GM18520 (cell line): ENCODE measurements around the gene TRPC4AP.
"Not testable (repeated sequence)": the region's sequence is repeated elsewhere in the genome, so short reads cannot be mapped to it uniquely, and the experiment has no call there.

Source experiments
- ATAC-seq: cut with Tn5 transposase; IDR thresholded peaks from one replicate; pipeline ENCODE4 v1.9.1; 2021; ENCODE audit not compliant: unreplicated experiment

The TRPC4AP gene

DNA sequence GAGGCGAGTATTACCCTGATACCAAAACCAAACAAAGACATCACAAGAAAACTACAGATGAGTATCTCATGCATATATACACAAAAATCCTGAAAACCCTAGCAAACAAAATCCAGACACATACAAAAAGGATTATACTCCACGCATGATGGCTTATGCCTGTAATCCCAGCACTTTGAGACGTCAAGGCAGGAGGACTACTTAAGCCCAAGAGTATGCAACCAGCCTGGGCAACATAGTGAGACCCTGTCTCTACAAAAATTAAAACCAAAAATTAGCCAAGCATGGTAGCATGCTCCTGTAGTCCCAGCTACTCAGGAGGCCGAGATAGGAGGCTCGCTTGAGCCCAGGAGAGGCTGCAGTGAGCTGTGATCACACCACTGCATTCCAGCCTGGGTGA is 32.4 kb downstream of the TRPC4AP start:
- ATAC-seq: no peak

DNA sequence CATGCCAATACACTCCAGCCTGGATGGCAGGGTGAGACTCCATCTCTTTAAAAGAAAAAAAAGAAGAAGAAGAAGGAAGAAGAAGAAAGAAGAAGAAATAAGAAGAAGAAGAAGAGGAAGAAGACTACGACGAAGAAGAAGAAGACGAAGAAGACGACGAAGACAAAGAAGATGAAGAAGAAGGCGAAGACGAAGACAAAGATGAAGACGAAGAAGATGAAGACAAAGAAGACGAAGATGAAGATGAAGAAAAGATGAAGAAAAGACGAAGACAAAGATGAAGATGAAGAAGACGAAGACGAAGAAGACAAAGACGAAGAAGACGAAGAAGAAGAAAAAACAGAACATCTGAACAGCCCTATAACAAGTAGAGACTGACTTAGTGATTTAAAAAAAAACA is 33.0 kb downstream of the TRPC4AP start:
- ATAC-seq: no peak

GRCh38 chr20:35059110-35059509 is 33.5 kb downstream of the TRPC4AP start:
- no peak for ATAC-seq

DNA sequence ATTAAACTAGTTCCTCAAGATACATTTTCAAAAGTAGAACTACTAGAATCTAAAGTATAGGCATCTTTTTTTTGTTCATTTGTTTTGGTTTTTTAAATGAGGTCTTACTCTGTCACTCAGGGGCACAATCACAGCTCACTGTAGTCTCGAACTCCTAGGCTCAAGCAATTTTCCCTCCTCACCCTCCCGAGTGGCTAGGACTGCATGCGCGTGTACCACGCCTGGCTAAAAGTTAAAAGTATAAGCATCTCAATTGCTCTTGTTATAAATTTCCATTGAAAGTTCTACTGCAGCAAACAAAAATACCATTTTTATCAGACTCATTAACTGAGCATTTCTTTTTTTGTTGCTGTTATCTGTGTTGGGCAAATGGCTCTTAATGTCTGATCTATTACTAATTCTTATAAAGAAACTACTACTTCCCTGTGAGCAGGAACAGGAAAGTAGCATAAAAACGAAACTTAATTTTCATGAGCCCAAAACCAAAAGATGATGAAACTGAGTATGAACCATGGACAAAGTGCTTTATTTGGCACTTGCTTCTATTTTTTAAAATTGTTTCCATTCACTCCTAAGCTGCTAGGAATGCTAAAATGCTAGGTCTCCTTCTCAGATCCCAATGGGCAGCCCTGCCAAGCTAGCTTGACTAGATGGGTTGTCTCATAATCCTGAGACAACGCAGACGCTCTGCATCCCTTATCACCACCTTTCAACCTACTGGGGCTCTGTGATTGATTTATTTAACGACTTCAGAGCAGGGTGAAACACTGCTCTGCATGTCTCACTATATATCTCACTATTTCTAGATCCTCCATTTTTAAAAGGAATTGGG is 36.9 kb downstream of the TRPC4AP start:
- no peak for ATAC-seq

DNA sequence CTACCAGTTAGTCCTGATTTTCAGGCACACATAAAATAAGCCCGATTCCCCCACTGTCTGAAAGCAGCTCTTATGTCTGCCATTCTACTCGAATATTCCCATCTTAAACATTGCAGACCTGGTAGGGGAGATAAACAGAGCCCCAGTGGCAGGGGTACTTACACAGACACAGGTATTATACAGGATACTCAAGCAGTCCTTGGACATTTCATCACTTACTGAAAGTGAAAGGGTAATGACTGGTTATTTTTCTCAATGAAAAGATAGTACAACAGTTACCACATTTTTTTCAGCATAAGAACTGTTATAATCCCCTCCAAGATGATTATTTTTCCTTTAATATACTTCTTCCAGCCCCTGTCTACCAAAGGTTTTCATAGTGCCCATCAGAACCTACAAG is 37.8 kb downstream of the TRPC4AP start:
- no peak for ATAC-seq

- not testable (repeated sequence) for ATAC-seq
Measured at GRCh38 chr20:35052616-35053015, 40.0 kb downstream of the TRPC4AP start.

GRCh38 chr20:35049776-35050352 is 42.7 kb downstream of the TRPC4AP start:
- ATAC-seq: no peak

- no peak for ATAC-seq
Measured at GRCh38 chr20:35048739-35049138, 43.9 kb downstream of the TRPC4AP start.

DNA sequence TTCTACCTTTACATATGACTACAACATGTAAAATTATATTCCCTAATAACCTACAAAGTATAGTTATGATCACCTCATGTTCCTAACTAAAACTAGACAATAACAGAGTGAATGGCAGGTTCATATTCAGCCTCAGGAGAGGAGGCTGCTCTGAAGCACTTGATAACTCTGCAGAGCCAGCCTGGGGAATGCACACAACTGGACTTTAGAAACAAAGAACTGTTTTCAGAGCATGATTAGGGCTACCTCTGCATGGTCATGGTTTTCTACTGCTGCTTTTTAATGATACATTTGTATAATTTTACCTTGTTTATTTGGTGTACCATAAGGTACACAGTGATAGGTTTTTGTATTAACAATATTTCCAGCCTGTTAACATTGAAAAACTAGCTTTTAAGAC is 50.3 kb downstream of the TRPC4AP start:
- ATAC-seq: no peak

DNA sequence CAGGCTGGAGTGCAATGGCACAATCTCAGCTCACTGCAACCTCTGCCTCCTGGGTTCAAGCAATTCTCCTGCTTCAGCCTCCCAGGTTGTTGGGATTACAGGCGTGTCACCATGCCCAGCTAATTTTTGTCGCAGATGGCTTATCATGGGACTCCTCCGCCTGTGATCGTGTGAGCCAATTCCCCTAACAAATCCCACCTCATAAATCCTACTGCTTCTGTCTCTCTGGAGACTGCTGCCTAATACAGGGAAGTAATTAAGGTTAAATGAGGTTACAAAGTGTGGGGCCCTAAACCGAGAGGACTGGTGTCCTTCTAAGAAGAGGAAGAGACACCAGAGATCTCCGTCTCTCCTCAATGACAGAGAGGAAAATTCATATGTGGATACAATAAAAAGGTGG is 52.0 kb downstream of the TRPC4AP start:
- ATAC-seq: no peak

DNA sequence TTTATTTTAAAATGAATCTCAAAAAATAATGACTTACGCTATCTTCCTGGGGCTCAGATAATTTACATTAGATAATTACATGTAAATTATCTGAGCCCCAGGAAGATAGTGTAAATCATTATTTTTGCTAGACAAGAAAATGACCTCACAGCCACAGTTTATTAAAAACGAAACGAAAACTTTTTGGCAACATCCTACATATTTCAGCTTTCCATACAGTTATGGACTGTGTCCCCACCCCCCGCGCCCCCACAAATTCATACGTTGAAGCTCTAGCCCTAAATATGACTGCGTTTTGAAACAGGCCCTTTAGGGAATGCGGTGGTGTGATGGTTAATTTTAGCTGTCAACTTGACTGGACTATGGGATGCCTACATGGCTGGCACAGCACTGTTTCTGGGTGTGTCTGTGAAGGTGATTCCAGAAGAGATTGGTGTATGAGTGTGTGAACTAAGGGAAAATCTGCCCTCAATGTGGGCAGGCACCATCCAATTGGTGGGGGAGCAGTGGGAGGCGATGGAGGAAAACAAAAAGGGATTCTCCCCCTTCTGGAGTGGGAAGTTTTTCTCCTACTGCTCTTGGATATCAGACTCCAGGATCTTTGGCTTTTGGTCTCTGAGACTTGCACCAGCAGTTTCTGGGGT is 52.6 kb downstream of the TRPC4AP start:
- no peak for ATAC-seq

GRCh38 chr20:35039146-35039545 is 53.5 kb downstream of the TRPC4AP start:
- ATAC-seq: no peak

DNA sequence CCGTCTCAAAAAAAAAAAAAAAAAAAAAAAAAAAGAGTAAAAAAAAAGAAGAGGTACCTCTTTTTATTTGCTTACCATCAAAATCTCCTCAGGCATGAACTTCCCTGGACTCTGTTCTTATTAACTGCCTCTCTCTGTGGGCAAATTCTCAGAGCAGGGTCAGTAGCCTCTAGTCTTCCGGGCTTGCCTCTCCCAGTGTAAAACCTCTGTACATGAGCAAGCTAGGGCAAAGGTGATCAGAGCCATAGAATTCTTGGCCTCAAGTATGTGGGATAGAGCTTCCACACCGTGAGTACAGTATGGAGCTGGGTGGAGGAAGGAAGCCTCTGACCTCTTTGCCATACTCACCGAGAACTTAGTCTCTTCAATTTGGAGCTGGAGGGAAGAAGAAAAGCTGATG is 58.5 kb downstream of the TRPC4AP start:
- ATAC-seq: no peak

DNA sequence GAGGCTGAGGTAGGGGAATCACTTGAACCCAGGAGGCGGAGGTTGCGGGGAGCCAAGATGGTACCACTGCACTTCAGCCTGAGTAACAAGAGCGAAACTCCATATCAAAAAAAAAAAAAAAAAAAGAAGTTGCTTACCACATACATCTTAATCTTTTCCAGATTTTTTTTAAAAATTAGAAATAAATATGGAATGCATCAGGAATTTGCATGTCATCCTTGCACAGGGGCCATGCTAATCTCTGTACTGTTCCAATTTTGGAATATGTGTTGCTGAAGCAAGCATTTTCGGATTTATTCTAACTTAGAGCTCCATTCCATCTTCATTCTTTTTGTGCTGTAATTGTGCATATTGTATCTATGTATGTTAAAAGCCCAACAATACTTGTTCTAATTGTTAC is 62.5 kb downstream of the TRPC4AP start:
- no peak for ATAC-seq

DNA sequence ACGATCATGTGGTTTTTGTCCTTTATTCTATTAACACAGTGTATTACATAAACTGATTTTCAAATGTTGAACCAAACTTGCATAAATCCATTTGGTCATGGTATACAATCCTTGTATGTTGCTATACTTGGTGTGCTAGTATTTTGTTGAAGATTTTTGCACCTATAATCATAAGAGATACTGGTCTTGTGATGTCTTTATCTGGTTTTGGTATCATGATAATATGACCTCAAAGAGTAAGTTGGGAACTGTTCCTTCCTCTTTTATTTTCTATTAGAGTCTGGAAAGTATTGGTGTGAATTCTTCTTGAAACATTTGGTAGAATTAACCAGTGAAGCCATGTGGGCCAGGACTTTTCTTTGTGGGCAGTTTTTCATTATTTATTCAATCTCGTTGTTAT is 65.3 kb downstream of the TRPC4AP start:
- no peak for ATAC-seq

GRCh38 chr20:35025116-35025515 is 67.5 kb downstream of the TRPC4AP start:
- ATAC-seq: no peak

- ATAC-seq: no peak
Measured at GRCh38 chr20:35023624-35024023, 69.0 kb downstream of the TRPC4AP start.

- ATAC-seq: no peak
Measured at GRCh38 chr20:35021831-35022230, 70.8 kb downstream of the TRPC4AP start.

GRCh38 chr20:35021063-35021462 is 71.5 kb downstream of the TRPC4AP start:
- ATAC-seq: no peak

GRCh38 chr20:35020108-35020928 is 72.3 kb downstream of the TRPC4AP start:
- ATAC-seq: no peak

- no peak for ATAC-seq
Measured at GRCh38 chr20:35018590-35019371, 73.8 kb downstream of the TRPC4AP start.
